ENCODE measurements around the gene OR2F1.

GRCh38 chr7:144004703-144005102 is 50.1 kb downstream of the OR2F1 start:
- TF ChIP-seq GABPA (IDR thresholded peaks at IDR 0.05 in 1 of 2, conservative IDR thresholded peaks at IDR 0.05 in 1 of 2) (no peak), CTCF (IDR thresholded peaks at IDR 0.05; ENCODE audit: low read depth, low read length, missing input control) (no peak), YY1 (IDR thresholded peaks at IDR 0.05) (no peak), ATF3 (IDR thresholded peaks at IDR 0.05) (no peak)
